ENCODE results near the gene DNAJC27. TPM values are rescaled to one million over a fixed set of nuclear protein-coding genes. Genes with fewer than 3 reads are reported as not detected.
"Not testable (repeated sequence)": the region's sequence is repeated elsewhere in the genome, so short reads cannot be mapped to it uniquely, and the experiment has no call there.

The DNAJC27 gene
- total RNA-seq, 4 donors from 2014 or later = 7.7 to 16.1 (median 15.7) TPM

- Histone ChIP-seq H3K4me1 (no peaks in the 10 kb centered on the region), H3K4me3 (replicated peaks in 1 of 3) (no peak overlapping the region), H3K36me3 (no peaks in the 10 kb centered on the region), H3K9me3 (no peaks in the 10 kb centered on the region), H3K27ac (no peak overlapping the region), H3K27me3 (no peaks in the 10 kb centered on the region)
- WGBS, 2 donors = 57 to 82% methylated on average over 1 of the region's 1 CpG
- DNase-seq = no peak
- intact Hi-C loops (cut with DNase I) = no loop called here
- TF ChIP-seq CTCF (IDR thresholded peaks at IDR 0.05) (no peak), POLR2A (IDR thresholded peaks at IDR 0.05) (no peak)
Measured at GRCh38 chr2:25002066-25002465, 30.3 kb upstream of the DNAJC27 start.

- Histone ChIP-seq H3K4me1 (no peaks in the 10 kb centered on the region), H3K36me3 (no peaks in the 10 kb centered on the region), H3K9me3 (no peaks in the 10 kb centered on the region), H3K27ac (no peak overlapping the region), H3K27me3 (no peaks in the 10 kb centered on the region), H3K4me3 (replicated peaks in 1 of 3) (no peak overlapping the region)
- intact Hi-C loops (cut with DNase I) = no loop called here
- DNase-seq = no peak
- TF ChIP-seq CTCF (IDR thresholded peaks at IDR 0.05) = no peak
- no peak for TF ChIP-seq POLR2A (IDR thresholded peaks at IDR 0.05)
- WGBS, 2 donors = 85 to 89% methylated on average over 7 of the region's 7 CpGs
Measured at GRCh38 chr2:25001325-25001637, 29.5 kb upstream of the DNAJC27 start.

- no peak overlapping the region for H3K4me3 ChIP-seq (replicated peaks in 1 of 3)
- H3K9me3 ChIP-seq = no peaks in the 10 kb centered on the region
- no peak for TF ChIP-seq CTCF (IDR thresholded peaks at IDR 0.05)
- no peak for TF ChIP-seq POLR2A (IDR thresholded peaks at IDR 0.05)
- WGBS, 2 donors = 59 to 70% methylated on average over 6 of the region's 6 CpGs
- H3K4me1 ChIP-seq = no peaks in the 10 kb centered on the region
- H3K27ac ChIP-seq = no peak overlapping the region
- no peak for DNase-seq
- intact Hi-C loops (cut with DNase I) = no loop called here
- H3K27me3 ChIP-seq = no peaks in the 10 kb centered on the region
- no peaks in the 10 kb centered on the region for H3K36me3 ChIP-seq
Measured at GRCh38 chr2:25000503-25001324, 29.0 kb upstream of the DNAJC27 start.

- H3K27me3 ChIP-seq = no peaks in the 10 kb centered on the region
- H3K36me3 ChIP-seq = no peaks in the 10 kb centered on the region
- H3K4me1 ChIP-seq = no peaks in the 10 kb centered on the region
- 66 to 69% methylated on average over 4 of the region's 4 CpGs for WGBS, 2 donors
- no peak overlapping the region for H3K4me3 ChIP-seq (replicated peaks in 1 of 3)
- TF ChIP-seq POLR2A (IDR thresholded peaks at IDR 0.05) (no peak), CTCF (IDR thresholded peaks at IDR 0.05) (no peak)
- intact Hi-C loops (cut with DNase I) = no loop called here
- no peak for DNase-seq
- H3K27ac ChIP-seq = no peak overlapping the region
- no peaks in the 10 kb centered on the region for H3K9me3 ChIP-seq
Measured at GRCh38 chr2:25000036-25000435, 28.3 kb upstream of the DNAJC27 start.

- H3K27ac ChIP-seq; DNase-seq; H3K4me1 ChIP-seq; H3K4me3 ChIP-seq (replicated peaks in 1 of 3); H3K9me3 ChIP-seq; H3K27me3 ChIP-seq; intact Hi-C loops (cut with DNase I); H3K36me3 ChIP-seq: not testable (repeated sequence)
- 81 to 86% methylated on average over 8 of the region's 8 CpGs for WGBS, 2 donors
Measured at GRCh38 chr2:24999097-24999496, 27.3 kb upstream of the DNAJC27 start.

Measured in thyroid gland (tissue), 4 donors.